Measurements from ENCODE around the gene SLC25A44.
"Not testable (repeated sequence)": the region's sequence is repeated elsewhere in the genome, so short reads cannot be mapped to it uniquely, and the experiment has no call there.

Gene SLC25A44

GRCh38 chr1:156164125-156164831 lies 29.6 kb upstream of the SLC25A44 start:
- DNase-seq, result no peak

- no peak for DNase-seq
Observed at GRCh38 chr1:156165083-156165482, 28.8 kb upstream of the SLC25A44 start.

DNA sequence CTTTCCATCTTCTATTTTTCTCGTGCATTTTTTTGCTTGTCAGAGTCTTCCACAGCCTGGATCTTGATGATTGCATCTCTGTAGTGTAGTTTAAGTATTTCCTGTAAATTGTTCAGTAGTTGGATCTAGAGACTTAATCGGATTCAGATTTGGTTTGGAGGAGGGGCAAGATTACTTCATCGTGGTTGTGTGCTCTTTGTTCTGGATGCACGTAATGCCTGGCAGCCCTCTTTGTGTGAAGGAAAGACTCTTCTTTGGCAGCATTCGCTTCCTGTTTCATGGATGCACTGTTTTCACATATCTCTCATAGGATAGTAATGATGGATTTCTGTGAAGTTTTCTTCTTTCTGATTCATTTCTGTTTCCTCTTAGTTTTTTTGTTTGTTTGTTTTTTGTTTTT lies 26.4 kb upstream of the SLC25A44 start:
- DNase-seq, result no peak

DNA sequence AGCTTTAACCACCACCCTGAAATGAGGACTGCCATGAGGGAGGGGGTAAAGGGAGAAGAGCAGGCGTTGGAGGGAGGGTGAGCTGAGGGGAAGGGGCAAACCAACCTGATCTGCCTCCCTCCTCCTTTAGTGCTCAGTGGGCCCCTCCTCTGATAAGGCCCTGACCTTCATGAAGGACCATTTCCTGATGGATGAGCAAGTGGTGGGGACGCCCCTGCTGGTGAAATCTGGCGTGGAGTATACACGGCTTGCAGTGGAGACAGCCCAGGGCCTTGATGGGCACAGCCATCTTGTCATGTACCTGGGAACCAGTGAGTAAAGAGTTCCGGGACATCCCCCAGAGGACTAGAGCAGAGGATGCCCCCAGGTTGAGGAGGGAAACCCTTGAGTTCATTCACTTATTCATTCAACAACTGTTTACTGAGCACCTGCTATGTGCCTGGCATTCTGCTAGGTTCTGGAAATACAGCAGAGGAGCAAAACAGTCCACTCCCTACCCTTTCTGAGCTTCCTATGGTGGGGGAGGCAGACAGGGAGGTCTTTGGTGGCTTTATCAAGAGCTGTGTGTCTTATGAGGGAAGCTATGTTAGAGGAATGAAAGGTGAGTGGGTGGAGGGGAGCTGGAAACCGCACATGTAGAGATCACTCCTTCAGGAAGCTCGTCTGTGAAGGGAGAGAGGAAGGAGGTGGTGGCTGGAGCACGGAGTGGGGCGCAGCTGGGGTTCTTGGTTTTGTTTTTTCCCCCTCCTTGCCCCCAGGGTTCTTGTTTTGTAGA lies 21.0 kb upstream of the SLC25A44 start:
- DNase-seq, result no peak

- no peak for DNase-seq
Observed at GRCh38 chr1:156176610-156177210, 17.2 kb upstream of the SLC25A44 start.

DNA sequence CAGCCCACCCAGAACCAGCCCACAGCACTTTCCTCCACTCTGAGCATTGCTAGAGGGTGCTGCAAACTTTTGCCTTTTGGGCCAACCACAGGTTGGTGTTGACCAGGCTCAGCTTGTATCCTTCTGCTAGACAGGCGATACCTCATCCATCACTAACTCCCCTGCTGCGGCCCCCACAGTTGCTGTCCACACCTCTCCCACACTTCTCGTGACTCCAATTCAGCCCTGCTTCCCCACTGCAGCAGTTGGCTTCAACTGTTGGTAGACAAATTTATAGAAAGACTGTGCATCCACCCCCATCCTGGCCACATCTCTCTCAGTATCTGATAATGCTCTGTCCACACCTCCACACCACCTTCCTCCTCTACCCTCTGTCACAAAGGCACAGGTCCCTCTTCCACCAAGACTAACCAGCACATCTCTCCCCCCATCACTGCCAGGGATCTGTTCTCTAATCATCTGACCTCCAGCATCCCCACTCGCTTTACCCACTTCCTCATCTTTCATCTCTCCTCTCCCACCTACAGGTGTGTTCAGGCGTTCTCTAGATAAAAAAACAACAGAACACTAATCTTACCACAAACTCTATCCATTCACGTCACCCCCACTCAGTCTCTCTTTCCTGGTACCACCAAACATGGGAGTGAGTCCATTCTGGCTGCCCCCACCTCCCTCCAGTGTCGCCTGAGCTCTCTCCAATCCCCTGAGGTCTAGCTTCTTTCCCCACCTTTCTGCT lies 15.8 kb upstream of the SLC25A44 start:
- DNase-seq, result no peak

DNA sequence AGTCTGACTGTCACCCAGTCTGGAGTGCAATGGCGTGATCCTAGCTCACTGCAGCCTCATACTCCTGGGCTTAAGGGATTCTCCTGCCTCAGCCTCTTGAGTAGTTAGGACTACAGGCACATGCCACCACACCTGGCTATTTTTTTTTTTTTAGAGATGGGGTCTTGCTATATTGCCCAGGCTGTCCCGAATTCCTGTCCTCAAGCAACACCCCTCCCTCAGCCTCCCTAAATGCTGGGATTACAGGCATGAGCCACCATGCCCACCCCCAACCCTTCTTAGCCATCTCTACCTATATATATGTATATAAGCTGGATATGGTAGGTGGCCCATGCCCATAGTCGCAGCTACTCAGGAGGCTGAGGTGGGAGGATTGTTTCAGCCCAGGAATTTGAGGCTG lies 13.4 kb upstream of the SLC25A44 start:
- DNase-seq, result no peak

DNA sequence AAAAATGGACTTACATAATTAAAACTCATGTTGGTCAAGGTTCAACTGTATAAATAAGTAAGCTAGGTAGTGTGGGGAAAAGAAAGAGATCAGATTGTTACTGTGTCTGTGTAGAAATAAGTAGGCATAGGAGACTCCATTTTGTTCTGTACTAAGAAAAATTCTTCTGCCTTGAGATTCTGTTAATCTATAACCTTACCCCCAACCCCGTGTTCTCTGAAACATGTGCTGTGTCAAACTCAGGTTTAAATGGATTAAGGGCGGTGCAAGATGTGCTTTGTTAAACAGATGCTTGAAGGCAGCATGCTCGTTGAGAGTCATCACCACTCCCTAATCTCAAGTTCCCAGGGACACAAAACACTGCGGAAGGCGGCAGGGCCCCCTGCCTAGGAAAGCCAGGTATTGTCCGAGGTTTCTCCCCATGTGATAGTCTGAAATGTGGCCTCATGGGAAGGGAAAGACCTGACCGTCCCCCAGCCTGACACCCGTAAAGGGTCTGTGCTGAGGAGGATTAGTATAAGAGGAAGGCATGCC lies 12.4 kb upstream of the SLC25A44 start:
- not testable (repeated sequence) for DNase-seq

DNA sequence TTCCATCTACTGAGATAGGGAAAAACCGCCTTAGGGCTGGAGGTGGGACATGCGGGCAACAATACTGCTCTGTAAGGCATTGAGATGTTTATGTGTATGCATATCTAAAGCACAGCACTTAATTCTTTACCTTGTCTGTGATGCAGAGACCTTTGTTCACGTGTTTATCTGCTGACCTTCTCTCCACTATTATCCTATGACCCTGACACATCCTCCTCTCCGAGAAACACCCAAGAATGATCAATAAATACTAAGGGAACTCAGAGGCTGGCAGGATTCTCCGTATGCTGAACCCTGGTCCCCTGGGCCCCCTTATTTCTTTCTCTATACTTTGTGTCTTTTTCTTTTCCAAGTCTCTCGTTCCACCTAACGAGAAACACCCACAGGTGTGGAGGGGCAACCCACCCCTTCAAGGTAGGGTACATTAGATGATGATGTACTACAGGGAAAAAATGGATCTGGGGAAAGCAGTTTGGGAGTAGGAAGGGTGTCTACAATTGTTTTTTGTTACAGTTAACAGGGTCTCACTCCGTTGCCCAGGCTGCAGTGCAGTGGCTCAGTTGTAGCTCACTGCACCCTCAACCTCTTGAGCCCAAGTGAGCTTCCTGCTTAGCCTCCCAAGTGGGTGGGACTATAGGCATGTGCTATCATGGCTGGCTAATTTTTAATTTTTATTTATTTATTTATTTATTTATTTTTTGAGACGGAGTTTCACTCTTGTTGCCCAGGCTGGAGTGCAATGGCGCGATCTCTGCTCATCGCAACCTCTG lies 11.7 kb upstream of the SLC25A44 start:
- not testable (repeated sequence) for DNase-seq

- DNase-seq, result not testable (repeated sequence)
Observed at GRCh38 chr1:156186347-156187177, 7.3 kb upstream of the SLC25A44 start.

DNA sequence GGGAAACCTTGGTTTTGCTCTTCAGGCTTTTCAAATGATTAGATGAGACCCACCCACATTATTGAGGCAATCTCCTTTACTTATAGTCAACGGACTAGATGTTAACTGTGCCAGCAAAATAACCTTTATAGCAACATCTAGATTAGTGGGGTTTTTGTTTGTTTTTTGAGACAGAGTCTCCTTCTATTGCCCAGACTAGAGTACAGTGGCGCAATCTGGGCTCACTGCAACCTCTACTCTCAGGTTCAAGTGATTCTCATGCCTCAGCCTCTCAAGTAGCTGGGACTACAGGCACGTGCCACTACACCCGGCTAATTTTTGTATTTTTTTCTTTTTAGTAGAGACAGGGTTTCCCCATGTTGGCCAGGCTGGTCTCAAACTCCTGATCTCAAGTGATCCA lies 3.6 kb upstream of the SLC25A44 start:
- DNase-seq, result not testable (repeated sequence)

- DNase-seq, result no peak
Observed at GRCh38 chr1:156191292-156191964, 2.5 kb upstream of the SLC25A44 start.

- DNase-seq, result no peak
Observed at GRCh38 chr1:156193208-156193487, 756 bp upstream of the SLC25A44 start.

- DNase-seq, result peak; percentile 45
Observed at GRCh38 chr1:156194300-156194652, 372 bp downstream of the SLC25A44 start.

DNA sequence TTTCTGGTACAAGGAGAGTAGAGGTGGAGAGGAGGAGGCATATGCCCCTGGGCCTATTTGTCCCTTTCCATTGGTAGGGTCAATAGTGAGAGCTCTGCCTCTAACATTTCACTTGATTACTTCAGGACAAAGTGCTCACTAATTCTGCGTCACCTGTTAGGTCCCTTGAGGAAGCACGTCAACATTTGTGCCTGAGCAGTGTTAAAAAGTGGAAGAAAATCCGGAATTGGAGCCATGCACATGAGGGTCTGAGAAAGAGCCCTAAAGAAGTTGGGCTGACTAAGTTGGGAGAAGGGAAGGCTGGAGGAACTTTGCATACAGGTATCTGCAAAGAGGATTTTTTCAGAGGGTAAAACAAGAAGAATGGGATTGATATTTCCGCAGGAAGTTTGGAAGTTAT lies 1.9 kb downstream of the SLC25A44 start:
- peak; percentile 25 for DNase-seq

GRCh38 chr1:156196445-156196844 lies 2.5 kb downstream of the SLC25A44 start:
- DNase-seq, result no peak

- no peak for DNase-seq
Observed at GRCh38 chr1:156198831-156199349, 5.0 kb downstream of the SLC25A44 start.

DNA sequence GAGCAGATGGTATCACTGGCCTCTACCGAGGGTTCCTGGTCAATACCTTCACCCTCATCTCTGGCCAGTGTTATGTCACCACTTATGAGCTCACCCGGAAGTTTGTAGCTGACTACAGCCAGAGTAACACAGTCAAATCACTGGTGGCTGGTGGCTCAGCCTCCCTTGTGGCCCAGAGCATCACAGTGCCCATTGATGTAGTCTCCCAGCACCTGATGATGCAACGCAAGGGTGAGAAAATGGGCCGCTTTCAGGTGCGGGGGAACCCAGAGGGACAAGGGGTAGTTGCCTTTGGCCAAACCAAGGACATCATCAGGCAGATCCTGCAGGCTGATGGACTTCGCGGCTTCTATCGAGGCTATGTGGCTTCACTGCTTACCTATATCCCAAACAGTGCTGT lies 6.1 kb downstream of the SLC25A44 start:
- DNase-seq, result no peak

GRCh38 chr1:156203331-156203730 lies 9.4 kb downstream of the SLC25A44 start:
- no peak for DNase-seq

DNA sequence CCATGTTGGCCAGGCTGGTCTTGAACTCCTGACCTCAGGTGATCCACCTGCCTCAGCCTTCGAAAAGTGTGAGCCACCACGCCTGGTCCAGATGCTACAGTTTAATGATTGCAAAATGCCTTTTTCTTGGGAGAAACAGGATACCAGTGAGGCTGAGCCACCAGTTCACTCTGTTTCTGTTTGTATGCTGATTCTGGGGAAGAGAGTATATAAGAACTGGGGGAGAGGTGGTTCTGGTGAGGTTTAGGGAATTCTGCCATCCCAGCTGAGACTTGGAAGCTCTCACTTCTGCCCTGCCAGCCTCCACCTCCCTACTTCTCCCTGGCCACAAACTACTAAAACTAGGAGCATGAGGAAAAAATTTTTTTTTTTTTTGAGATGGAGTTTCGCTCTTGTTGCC lies 10.8 kb downstream of the SLC25A44 start:
- DNase-seq, result no peak

- DNase-seq, result no peak
Observed at GRCh38 chr1:156211243-156211642, 17.3 kb downstream of the SLC25A44 start.

Data from NCI-H69 (cell line).